22Rv1 (cell line): ENCODE data around the gene SLC36A4.

Experiments used
- H3K27ac ChIP-seq: fragments of 450-650 bp; 2 replicates; pipeline ENCODE4 v1.5.1; 2017
- CTCF ChIP-seq: fragments of 450-650 bp; IDR thresholded peaks from 2 replicates; pipeline ENCODE4 v1.5.1; 2017; ENCODE audit warnings: mild to moderate bottlenecking
- ZFX ChIP-seq: fragments of 450-650 bp; IDR thresholded peaks from 2 replicates; pipeline ENCODE4 v1.6.1; 2017; ENCODE audit warnings: antibody characterized with exemption, borderline replicate concordance

Gene SLC36A4

DNA sequence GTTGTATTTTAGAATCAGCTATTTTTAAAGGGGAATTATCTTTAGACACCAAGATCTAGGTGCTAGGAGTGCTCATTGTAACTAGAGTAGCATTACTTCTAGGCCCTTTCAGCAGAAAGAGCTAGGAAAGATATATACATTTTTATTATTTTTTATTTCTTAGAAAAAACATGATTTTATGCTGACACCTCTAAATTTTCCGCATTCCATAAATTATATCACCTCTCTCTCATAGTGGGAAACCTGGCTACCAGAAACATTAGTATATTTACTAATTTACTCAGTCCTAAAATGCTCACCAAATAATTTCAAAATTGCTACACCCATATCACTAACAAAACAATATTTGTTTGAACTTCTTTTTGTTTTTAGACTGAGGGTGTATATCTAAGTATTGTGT lies 32.1 kb upstream of the SLC36A4 start:
- TF ChIP-seq ZFX (no peak), CTCF (no peak)
- H3K27ac ChIP-seq: peak overlapping the region; percentile 70

GRCh38 chr11:93225662-93226061 lies 27.9 kb upstream of the SLC36A4 start:
- TF ChIP-seq CTCF (peak; percentile 69), ZFX (no peak)
- H3K27ac ChIP-seq: no peak overlapping the region

DNA sequence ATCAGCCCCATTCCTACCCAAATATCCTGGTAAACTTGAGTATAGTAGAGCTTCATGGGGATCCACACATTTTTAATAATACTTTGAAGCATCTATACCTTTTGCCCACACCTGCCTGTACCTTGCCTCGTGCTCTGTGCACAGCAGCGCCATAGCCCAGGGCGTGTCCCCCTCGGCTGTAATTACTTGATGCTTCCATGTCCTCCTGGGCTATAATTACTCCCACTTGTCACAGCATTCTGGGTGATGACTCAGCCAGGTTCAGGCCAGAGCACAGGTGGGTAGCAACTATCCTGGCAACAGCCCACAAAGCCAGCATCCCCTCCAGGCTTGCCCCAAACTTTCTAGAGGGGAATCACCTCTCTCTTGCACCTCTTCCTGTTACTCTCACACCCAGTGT lies 23.7 kb upstream of the SLC36A4 start:
- H3K27ac ChIP-seq: no peak overlapping the region
- TF ChIP-seq ZFX: no peak
- TF ChIP-seq CTCF: no peak

DNA sequence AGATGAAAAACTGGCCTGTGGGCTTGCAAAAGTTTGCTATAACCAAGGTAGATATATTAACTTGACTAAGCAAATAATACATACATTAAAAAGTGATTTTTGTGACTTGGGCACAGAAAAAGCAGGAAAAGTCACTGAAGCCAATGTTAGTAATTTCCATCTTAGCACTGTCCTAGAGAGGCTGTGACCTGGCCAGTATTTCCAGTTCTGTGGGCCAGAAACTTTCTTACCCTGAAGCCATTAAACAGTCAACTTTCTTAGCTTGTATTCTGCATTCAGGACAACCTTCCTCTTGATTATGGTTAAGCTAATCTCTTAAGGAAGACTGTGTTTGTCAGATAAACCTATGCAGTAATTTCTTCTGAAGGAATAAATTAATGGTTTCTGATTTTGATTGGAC lies 22.3 kb upstream of the SLC36A4 start:
- TF ChIP-seq CTCF (no peak), ZFX (no peak)
- H3K27ac ChIP-seq: no peak overlapping the region

DNA sequence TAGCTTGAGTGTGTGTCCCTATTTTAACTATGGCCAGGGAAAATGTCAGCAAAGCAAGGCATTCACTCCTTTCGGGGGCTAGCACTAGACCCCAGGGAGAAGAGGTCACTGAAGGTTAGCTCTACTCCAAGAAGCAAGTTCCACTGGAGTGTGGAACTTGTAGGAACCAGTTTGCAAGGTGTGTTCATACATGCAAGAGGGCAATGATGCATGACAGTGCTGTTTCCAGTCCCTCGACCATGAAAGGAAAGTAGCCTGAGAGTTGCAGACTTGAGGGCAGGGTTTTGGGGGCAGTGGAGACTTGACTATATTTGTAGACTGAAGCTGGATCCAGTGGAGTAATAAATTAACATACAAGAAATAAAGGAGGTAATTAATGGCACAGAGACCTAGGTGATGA lies 21.6 kb upstream of the SLC36A4 start:
- no peak overlapping the region for H3K27ac ChIP-seq
- no peak for TF ChIP-seq CTCF
- no peak for TF ChIP-seq ZFX

- no peak for TF ChIP-seq ZFX
- TF ChIP-seq CTCF: no peak
- H3K27ac ChIP-seq: peak overlapping the region; percentile 11; the same call in 1 of the 2 replicates
These were observed 18.8 kb upstream of the SLC36A4 start for GRCh38 chr11:93216511-93217101.

GRCh38 chr11:93213622-93214021 lies 15.8 kb upstream of the SLC36A4 start:
- TF ChIP-seq CTCF (no peak), ZFX (no peak)
- H3K27ac ChIP-seq: no peak overlapping the region
